ENCODE results near the gene HOXB9. TPM values are rescaled to one million over a fixed set of nuclear protein-coding genes. Genes with fewer than 3 reads are reported as not detected.

HOXB9 gene
- total and polyA plus RNA-seq, 8 donors: 0.09 to 0.61 (median 0.15) TPM; not detected in 2

DNA sequence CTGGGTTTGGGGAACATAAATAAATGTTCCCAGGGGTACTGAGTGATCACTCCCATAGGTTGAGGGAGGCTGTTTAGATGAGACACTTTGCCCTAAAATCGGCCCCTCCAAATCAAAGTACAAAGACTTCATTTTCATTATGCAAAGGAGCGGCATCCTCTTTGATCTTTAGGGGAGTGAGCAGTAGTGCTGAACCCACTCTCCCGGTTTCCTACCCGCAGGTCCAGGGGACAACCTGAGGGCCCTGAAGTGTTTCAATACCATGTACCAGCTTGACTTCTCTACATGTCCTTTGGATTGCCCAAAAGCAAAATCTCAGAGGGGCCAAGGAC, 25.0 kb downstream of the HOXB9 start:
- no peaks in the 10 kb centered on the region for H3K9me3 ChIP-seq
- H3K27me3 ChIP-seq: peaks cover 75 to 99% of the 10 kb centered on the region in 2 donors
- no peak for DNase-seq
- no peaks in the 10 kb centered on the region for H3K36me3 ChIP-seq
- ATAC-seq: no peak
- no peak overlapping the region for H3K4me3 ChIP-seq
- intact Hi-C loops (cut with DNase I): no loop called here
- no peak overlapping the region for H3K27ac ChIP-seq
- TF ChIP-seq, protein P1, sequence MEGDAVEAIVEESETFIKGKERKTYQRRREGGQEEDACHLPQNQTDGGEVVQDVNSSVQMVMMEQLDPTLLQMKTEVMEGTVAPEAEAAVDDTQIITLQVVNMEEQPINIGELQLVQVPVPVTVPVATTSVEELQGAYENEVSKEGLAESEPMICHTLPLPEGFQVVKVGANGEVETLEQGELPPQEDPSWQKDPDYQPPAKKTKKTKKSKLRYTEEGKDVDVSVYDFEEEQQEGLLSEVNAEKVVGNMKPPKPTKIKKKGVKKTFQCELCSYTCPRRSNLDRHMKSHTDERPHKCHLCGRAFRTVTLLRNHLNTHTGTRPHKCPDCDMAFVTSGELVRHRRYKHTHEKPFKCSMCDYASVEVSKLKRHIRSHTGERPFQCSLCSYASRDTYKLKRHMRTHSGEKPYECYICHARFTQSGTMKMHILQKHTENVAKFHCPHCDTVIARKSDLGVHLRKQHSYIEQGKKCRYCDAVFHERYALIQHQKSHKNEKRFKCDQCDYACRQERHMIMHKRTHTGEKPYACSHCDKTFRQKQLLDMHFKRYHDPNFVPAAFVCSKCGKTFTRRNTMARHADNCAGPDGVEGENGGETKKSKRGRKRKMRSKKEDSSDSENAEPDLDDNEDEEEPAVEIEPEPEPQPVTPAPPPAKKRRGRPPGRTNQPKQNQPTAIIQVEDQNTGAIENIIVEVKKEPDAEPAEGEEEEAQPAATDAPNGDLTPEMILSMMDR (IDR thresholded peaks at IDR 0.05): no peak
- H3K4me1 ChIP-seq: peaks cover 7 to 27% of the 10 kb centered on the region in 2 donors

DNA sequence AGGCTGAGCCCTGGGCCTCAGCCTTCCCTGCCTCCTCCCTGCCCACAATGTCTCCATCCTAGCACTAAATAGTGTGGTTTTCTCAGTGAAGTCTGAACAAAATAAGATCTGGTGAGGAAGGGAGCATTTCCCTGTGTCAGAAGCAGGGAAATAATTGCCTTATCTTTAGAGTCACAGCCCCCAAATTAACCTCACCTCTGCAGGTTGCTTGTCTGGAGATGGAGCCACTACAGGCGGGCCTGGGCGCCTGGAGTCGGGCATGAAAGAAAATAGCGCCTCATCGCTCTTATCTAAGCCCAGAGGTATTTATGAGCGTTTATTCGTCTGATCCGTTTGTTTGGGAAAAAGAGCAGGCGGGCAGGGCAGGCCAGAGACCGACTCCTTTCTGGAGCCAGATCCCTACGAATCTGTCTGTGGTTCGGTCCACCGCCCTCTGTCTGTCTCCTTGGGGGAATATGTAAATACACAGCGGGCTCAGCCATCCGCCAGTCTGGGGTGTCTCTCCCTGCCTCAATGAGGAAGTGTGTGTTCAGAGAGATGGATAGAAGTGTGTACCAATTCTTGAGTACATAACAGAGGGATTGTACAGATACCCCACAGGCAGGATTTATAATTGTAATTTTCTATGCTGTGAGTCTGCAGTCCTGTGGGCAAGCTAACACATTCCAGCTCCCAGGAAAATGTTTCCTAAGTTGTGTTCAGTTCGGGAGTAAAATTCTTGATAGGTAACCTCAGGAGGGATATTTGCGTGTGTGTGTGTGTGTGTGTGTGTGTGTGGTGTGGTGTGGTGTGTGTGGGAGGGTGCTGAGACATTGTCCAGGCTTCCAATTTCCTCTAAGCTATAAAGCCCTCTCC, 25.7 kb downstream of the HOXB9 start:
- Histone ChIP-seq H3K27ac (no peak overlapping the region), H3K4me3 (no peak overlapping the region), H3K4me1 (peaks cover 11 to 27% of the 10 kb centered on the region in 2 donors), H3K9me3 (no peaks in the 10 kb centered on the region), H3K27me3 (peaks cover 73 to 99% of the 10 kb centered on the region in 2 donors), H3K36me3 (no peaks in the 10 kb centered on the region)
- DNase-seq (no peak), ATAC-seq (no peak)
- intact Hi-C loops (cut with DNase I): no loop called here
- TF ChIP-seq, protein P1 (IDR thresholded peaks at IDR 0.05): no peak

DNA sequence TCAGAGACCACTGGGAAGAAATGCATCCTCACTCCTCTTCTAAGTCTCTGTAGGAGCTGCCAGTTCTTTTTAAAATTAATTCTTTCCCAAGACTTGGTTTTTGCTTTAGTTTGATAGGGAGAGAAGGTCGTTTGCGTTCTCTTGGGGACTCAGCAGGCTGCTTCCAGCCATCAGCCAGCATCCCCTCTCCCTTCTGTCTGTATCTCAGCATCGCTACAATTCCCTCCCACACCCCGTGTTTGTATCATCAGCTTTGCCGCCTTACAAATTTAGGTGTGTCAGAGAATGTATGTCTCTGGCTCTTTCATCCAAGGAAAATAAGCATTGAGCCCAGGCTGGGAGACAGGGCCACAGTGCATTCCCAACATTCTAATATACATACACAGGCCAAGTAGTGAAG, 26.8 kb downstream of the HOXB9 start:
- intact Hi-C loops (cut with DNase I): loop anchor here in 1 of 2 donors (10.0 kb wide), 1 partner anchor 255 kb away; no protein-coding TSS in a partner anchor
- Histone ChIP-seq H3K36me3 (no peaks in the 10 kb centered on the region), H3K4me1 (peaks cover 11 to 29% of the 10 kb centered on the region in 2 donors), H3K9me3 (no peaks in the 10 kb centered on the region), H3K27ac (no peak overlapping the region), H3K4me3 (no peak overlapping the region), H3K27me3 (peaks cover 74 to 99% of the 10 kb centered on the region in 2 donors)
- TF ChIP-seq, protein P1 (IDR thresholded peaks at IDR 0.05): no peak
- DNase-seq (no peak), ATAC-seq (no peak)

DNA sequence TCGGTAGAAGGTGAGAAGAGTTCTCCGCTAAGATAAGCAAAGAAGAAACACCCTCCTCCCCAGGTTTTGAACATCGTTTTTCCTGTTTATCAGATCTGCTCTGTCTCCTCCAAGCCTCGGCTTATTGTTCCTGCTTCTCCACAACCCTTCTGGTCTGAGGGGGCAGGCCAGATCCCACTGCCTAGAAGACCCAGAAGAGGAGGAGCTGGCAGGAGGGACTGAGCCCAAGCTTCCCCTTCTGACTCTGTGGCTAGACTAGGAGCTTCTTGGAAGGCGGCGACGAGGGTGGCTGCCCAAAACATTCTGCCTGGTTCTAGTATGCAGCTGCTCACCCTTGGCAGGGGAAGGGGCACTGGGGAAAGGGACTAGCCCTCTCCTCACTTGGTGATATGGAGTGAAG, 27.4 kb downstream of the HOXB9 start:
- H3K4me3 ChIP-seq: no peak overlapping the region
- no peaks in the 10 kb centered on the region for H3K36me3 ChIP-seq
- intact Hi-C loops (cut with DNase I): loop anchor here in 1 of 2 donors (10.0 kb wide), 1 partner anchor 254 kb away; no protein-coding TSS in a partner anchor
- H3K27me3 ChIP-seq: peaks cover 75 to 99% of the 10 kb centered on the region in 2 donors
- peaks cover 11 to 33% of the 10 kb centered on the region in 2 donors for H3K4me1 ChIP-seq
- ATAC-seq (no peak), DNase-seq (no peak)
- H3K9me3 ChIP-seq: no peaks in the 10 kb centered on the region
- TF ChIP-seq, protein P1 (IDR thresholded peaks at IDR 0.05): no peak
- no peak overlapping the region for H3K27ac ChIP-seq
